Ishikawa (cell line): ENCODE results near the gene GOLGA2.

Experiments used
- CEBPB ChIP-seq: IDR thresholded peaks from 2 replicates; pipeline ENCODE4 v1.6.1; 2012
- CREB1 ChIP-seq: IDR thresholded peaks from 2 replicates; pipeline ENCODE4 v1.6.1; 2012; ENCODE audit warnings: low read depth
- EGR1 ChIP-seq: IDR thresholded peaks from 2 replicates; pipeline ENCODE4 v1.6.1; 2012
- EP300 ChIP-seq: IDR thresholded peaks from 2 replicates; pipeline ENCODE4 v1.6.1; 2012; ENCODE audit warnings: borderline replicate concordance
- FOXM1 ChIP-seq: IDR thresholded peaks from 2 replicates; pipeline ENCODE4 v1.6.1; 2012; ENCODE audit warnings: low read depth, borderline replicate concordance
- NFIC ChIP-seq: IDR thresholded peaks from 2 replicates; pipeline ENCODE4 v1.6.1; 2012
- RAD21 ChIP-seq: IDR thresholded peaks from 2 replicates; pipeline ENCODE4 v1.6.1; 2012; ENCODE audit warnings: low read depth
- TAF1 ChIP-seq: IDR thresholded peaks from 2 replicates; pipeline ENCODE4 v1.6.1; 2012; ENCODE audit warnings: low read depth, mild to moderate bottlenecking
- TCF12 ChIP-seq: IDR thresholded peaks from 2 replicates; pipeline ENCODE4 v1.6.1; 2012; ENCODE audit warnings: low read depth
- TEAD4 ChIP-seq: IDR thresholded peaks from 2 replicates; pipeline ENCODE4 v1.6.1; 2012
- YY1 ChIP-seq: IDR thresholded peaks from 2 replicates; pipeline ENCODE4 v1.6.1; 2012; ENCODE audit warnings: low read depth
- ZBTB7A ChIP-seq: IDR thresholded peaks from 2 replicates; pipeline ENCODE4 v1.6.1; 2012; ENCODE audit warnings: low read depth
- TF ChIP-seq, protein P1 (sequence below): IDR thresholded peaks from 2 replicates; pipeline ENCODE4 v1.6.1; 2012; ENCODE audit warnings: low read depth, mild to moderate bottlenecking
- TF ChIP-seq, protein P2 (sequence below): IDR thresholded peaks from 2 replicates; pipeline ENCODE4 v1.6.1; 2012
- TF ChIP-seq, protein P3 (sequence below): IDR thresholded peaks from 2 replicates; pipeline ENCODE4 v1.6.1; 2012

The GOLGA2 gene

DNA sequence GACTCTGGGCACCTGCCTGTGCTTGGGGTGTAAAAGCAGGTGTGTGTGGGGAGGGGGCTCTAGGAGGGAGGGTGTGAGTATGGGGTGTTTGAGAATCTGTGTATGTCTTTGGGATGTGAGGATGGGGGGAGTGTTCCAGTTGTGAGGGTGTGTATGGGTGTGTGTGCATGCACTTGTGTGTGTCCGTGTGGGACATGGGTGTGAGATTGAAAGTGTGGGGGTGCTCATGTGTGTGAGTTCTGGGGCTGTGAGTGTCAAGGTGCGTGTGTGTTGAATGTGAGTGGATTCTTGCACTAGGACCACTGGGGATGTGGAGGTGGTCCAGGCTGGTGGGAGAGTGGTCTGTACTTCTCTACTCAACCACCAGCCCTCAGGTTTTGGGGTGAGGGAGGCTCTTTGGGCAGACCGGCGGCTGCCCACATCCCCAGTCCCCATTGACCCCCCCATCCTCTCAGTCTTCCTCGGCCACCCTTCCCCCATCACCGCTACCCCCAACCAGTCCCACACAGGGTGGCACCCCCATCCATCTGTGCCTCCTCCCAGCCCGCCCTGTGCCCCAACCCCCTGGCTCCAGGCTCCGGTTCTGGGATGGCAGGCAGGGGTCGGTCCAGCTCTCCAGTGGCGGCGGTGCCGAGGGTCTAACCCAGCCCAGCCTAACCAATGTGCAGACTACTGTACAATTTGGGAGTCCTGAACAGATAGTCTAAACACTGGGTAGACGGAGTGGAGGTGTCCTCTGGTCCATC lies 31.5 kb downstream of the GOLGA2 start:
- TF ChIP-seq, protein P1, sequence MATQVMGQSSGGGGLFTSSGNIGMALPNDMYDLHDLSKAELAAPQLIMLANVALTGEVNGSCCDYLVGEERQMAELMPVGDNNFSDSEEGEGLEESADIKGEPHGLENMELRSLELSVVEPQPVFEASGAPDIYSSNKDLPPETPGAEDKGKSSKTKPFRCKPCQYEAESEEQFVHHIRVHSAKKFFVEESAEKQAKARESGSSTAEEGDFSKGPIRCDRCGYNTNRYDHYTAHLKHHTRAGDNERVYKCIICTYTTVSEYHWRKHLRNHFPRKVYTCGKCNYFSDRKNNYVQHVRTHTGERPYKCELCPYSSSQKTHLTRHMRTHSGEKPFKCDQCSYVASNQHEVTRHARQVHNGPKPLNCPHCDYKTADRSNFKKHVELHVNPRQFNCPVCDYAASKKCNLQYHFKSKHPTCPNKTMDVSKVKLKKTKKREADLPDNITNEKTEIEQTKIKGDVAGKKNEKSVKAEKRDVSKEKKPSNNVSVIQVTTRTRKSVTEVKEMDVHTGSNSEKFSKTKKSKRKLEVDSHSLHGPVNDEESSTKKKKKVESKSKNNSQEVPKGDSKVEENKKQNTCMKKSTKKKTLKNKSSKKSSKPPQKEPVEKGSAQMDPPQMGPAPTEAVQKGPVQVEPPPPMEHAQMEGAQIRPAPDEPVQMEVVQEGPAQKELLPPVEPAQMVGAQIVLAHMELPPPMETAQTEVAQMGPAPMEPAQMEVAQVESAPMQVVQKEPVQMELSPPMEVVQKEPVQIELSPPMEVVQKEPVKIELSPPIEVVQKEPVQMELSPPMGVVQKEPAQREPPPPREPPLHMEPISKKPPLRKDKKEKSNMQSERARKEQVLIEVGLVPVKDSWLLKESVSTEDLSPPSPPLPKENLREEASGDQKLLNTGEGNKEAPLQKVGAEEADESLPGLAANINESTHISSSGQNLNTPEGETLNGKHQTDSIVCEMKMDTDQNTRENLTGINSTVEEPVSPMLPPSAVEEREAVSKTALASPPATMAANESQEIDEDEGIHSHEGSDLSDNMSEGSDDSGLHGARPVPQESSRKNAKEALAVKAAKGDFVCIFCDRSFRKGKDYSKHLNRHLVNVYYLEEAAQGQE = no peak
- no peak for TF ChIP-seq TAF1
- TF ChIP-seq RAD21 = no peak
- no peak for TF ChIP-seq TEAD4
- no peak for TF ChIP-seq CEBPB
- no peak for TF ChIP-seq FOXM1
- TF ChIP-seq, protein P2, sequence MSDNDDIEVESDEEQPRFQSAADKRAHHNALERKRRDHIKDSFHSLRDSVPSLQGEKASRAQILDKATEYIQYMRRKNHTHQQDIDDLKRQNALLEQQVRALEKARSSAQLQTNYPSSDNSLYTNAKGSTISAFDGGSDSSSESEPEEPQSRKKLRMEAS = no peak
- TF ChIP-seq CREB1 = no peak
- TF ChIP-seq TCF12 = no peak
- TF ChIP-seq, protein P3, sequence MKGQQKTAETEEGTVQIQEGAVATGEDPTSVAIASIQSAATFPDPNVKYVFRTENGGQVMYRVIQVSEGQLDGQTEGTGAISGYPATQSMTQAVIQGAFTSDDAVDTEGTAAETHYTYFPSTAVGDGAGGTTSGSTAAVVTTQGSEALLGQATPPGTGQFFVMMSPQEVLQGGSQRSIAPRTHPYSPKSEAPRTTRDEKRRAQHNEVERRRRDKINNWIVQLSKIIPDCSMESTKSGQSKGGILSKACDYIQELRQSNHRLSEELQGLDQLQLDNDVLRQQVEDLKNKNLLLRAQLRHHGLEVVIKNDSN = no peak
- TF ChIP-seq EP300 = no peak
- TF ChIP-seq ZBTB7A = no peak
- no peak for TF ChIP-seq NFIC
- TF ChIP-seq EGR1 = no peak
- no peak for TF ChIP-seq YY1

DNA sequence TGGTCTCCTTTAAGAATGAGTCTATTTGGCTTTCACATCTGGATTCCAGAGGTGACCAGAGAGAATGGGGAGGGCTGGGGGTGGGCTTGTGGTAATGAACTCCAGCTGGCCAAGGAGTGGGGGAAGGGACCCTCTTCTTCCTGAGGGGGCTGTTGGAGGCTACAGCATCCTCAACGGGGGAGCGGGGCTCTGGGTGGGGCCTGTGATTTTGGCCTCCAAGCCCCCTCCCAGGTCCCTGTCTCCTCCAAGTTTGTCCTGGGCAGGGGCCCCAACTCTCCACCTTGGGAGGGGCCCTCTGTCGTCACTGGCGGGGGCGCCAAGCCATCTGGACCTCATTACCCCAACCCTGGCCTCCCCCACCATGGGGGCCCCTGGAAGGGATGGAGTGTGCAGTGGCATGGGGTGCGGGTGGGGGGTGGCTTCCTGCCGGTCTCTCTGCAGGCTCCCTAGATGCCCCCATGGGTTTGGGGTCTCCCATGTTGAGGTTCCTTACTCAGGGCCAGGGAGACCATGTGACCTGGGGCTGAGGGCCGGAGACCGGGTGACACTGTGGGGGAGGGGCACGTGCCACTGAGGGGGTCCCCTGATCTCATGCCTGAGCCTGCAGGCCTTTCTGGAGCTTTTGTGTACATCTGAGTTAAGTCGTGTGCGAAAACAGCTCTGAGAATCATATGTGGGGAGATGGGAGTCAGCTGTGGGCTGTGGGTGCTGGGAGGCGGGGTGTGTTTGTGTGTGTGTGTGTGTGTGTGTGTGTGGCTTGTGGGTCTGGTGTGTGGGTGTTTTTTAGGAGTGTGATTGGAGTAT lies 32.4 kb downstream of the GOLGA2 start:
- TF ChIP-seq TCF12 (no peak), CEBPB (no peak), TEAD4 (no peak), ZBTB7A (no peak), RAD21 (no peak), NFIC (no peak), YY1 (no peak)
- TF ChIP-seq, protein P1 = no peak
- TF ChIP-seq, protein P3 = no peak

DNA sequence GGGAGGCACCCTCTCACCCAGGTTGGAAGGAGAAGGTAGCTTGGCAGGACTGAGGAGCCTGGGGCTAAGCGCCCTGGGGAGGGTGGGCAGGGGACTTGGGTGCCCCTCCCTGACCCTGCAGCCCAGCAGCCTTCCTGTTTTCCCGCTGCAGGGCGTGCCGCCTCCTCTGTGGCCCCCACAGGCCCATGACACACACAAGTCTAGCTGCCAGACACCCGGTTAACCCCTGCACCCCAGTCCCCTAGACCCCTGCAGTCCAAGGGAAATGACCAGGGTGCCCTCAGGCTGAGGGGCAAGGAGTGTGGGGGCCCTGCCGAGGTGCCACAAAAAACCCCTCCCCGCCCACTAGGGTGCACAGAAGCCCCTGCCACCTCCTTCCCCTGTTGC lies 33.0 kb downstream of the GOLGA2 start:
- TF ChIP-seq, protein P1 = no peak
- TF ChIP-seq, protein P3 = no peak
- TF ChIP-seq FOXM1 (no peak), TCF12 (no peak), RAD21 (no peak), CREB1 (no peak), YY1 (no peak), TAF1 (no peak), EGR1 (no peak), CEBPB (no peak), NFIC (no peak), TEAD4 (no peak), ZBTB7A (no peak), EP300 (no peak)
- TF ChIP-seq, protein P2 = no peak

DNA sequence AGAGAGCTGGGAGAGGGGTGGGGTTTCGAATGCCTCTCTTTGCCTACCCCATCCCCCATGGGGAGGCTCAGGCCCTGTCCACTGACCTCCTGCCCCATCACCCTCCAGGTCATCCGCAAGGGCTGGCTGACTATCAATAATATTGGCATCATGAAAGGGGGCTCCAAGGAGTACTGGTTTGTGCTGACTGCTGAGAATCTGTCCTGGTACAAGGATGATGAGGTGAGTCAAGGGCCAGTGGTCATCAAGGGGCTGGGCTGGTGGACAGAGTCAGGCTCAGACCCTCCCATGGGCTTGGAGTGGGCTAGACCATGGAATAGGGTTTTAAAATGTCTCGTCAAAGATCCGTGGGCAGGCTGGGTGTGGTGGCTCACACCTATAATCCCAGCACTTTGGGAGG lies 33.7 kb downstream of the GOLGA2 start:
- TF ChIP-seq EP300 = no peak
- TF ChIP-seq YY1 = no peak
- no peak for TF ChIP-seq ZBTB7A
- TF ChIP-seq, protein P3 = no peak
- TF ChIP-seq RAD21 = no peak
- no peak for TF ChIP-seq TAF1
- TF ChIP-seq FOXM1 = no peak
- TF ChIP-seq, protein P1 = no peak
- no peak for TF ChIP-seq TCF12
- TF ChIP-seq EGR1 = no peak
- no peak for TF ChIP-seq CREB1
- no peak for TF ChIP-seq TEAD4
- TF ChIP-seq CEBPB = no peak
- TF ChIP-seq, protein P2 = no peak
